Caco-2 (cell line): ENCODE results near the gene BUD23. TPM values are rescaled to one million over a fixed set of nuclear protein-coding genes. Genes with fewer than 3 reads are reported as not detected.

Experiments used
- BruUV-seq: library from RNA; stranded (reverse); fragments of 400-500 nt; replicated peaks from 2 replicates; lab custom pipeline; 2021; lab: Mats Ljungman, UMichigan
- CTCF ChIA-PET: fragments of 300-600 bp; sonication (Branson Sonifier 250); formaldehyde crosslinking; loops from one replicate; lab custom pipeline; 2022; ENCODE audit warnings: antibody characterized with exemption; lab: Charles Lee
- POLR2A ChIA-PET: fragments of 300-600 bp; sonication (Branson Sonifier 250); formaldehyde crosslinking; loops from one replicate; lab custom pipeline; 2022; ENCODE audit warnings: antibody characterized with exemption; lab: Charles Lee
- DNase-seq, 2 experiments: peaks; one replicate each; pipeline versions ENCODE4 v3.0.0 to v3.0.0-alpha.2; 2020 to 2022
- H3K27me3 ChIP-seq: replicated peaks from 2 replicates; pipeline ENCODE4 v1.6.0; 2011; ENCODE audit warnings: low read length; ENCODE audit not compliant: control insufficient read depth, insufficient read depth
- H3K36me3 ChIP-seq: 2 replicates; pipeline ENCODE4 v1.5.1; 2011; ENCODE audit warnings: low read length; ENCODE audit not compliant: control insufficient read depth, insufficient read depth
- H3K4me1 ChIP-seq: fragments of 250-450 bp; sonication (Bioruptor Pico); 2 replicates; pipeline ENCODE4 v1.5.1; 2020; ENCODE audit warnings: mild to moderate bottlenecking
- H3K4me3 ChIP-seq: 2 replicates; pipeline ENCODE4 v1.5.1; 2011; ENCODE audit warnings: low read depth, mild to moderate bottlenecking, control low read depth, low read length
- H3K9me3 ChIP-seq: fragments of 250-450 bp; sonication (Bioruptor Pico); 2 replicates; pipeline ENCODE4 v1.5.1; 2020; ENCODE audit warnings: mild to moderate bottlenecking, moderate library complexity
- H3K27ac Mint-ChIP-seq: one replicate; pipeline ENCODE4 v1.8.0; 2022; ENCODE audit warnings: mixed read lengths; ENCODE audit not compliant: unreplicated experiment
- H3K27me3 Mint-ChIP-seq: one replicate; pipeline ENCODE4 v1.8.0; 2022; ENCODE audit warnings: mixed read lengths; ENCODE audit not compliant: insufficient read depth, unreplicated experiment
- H3K36me3 Mint-ChIP-seq: one replicate; pipeline ENCODE4 v1.8.0; 2022; ENCODE audit warnings: mild to moderate bottlenecking, mixed read lengths; ENCODE audit not compliant: insufficient read depth, unreplicated experiment
- H3K4me1 Mint-ChIP-seq: one replicate; pipeline ENCODE4 v1.8.0; 2022; ENCODE audit warnings: low read depth, mixed read lengths; ENCODE audit not compliant: unreplicated experiment
- H3K4me3 Mint-ChIP-seq: one replicate; pipeline ENCODE4 v1.8.0; 2022; ENCODE audit warnings: mild to moderate bottlenecking, moderate library complexity, mixed read lengths; ENCODE audit not compliant: unreplicated experiment
- H3K9me3 Mint-ChIP-seq: one replicate; pipeline ENCODE4 v1.8.0; 2022; ENCODE audit warnings: mixed read lengths; ENCODE audit not compliant: unreplicated experiment
- CTCF ChIP-seq, 2 experiments: fragments of 200-600 bp in 1 of 2; IDR thresholded peaks; 1 replicate in 1 of 2; 2 replicates in 1 of 2; pipeline versions ENCODE4 v1.5.1 to v1.8.0; 2011 to 2022; ENCODE audit warnings: antibody characterized with exemption in 1 of 2, control low read depth in 1 of 2, inconsistent platforms in 1 of 2, low read depth in 1 of 2, low read length in 1 of 2, mild to moderate bottlenecking in 1 of 2, moderate library complexity in 1 of 2; ENCODE audit not compliant: insufficient read depth in 1 of 2, severe bottlenecking in 1 of 2, unreplicated experiment in 1 of 2
- intact Hi-C: fragments of 100-400 bp; cut with micrococcal nuclease; formaldehyde crosslinking; loops from one replicate; pipeline ENCODE4 v1.10.0; 2022; ENCODE audit not compliant: unreplicated experiment
- total RNA-seq: library from RNA; stranded (reverse); gene quantifications from 2 replicates; pipeline ENCODE4 v1.2.3, GENCODE V29; 2022

Gene BUD23
- total RNA-seq, 1 experiment from 2014 or later, result 144 TPM

DNA sequence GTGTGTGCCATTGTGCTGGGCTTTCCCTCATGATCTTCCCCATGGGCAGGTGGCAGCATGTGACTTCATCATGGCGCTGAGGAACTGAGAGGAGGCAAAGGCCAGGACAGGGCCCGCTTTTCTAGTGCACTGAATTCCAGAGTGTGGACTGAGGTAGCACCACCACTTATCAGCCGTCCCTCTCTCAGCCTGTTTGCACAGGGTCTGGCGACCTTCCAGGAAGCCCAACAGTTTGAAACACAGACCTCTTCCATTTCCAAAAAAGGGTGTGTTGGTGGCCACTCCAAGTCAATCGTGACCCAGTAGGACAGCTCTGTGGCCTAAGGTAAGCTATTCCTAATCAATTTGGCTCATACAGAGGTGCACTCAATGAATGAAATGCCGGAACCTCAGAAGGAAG is 4.5 kb upstream of the BUD23 start:
- no peak overlapping the region for H3K4me3 ChIP-seq
- no peak for DNase-seq
- no peaks in the 10 kb centered on the region for H3K9me3 ChIP-seq
- Mint-ChIP-seq H3K27me3 (no peaks in the 10 kb centered on the region), H3K27ac (no peak overlapping the region), H3K4me1 (peaks cover 7% of the 10 kb centered on the region), H3K9me3 (no peaks in the 10 kb centered on the region), H3K4me3 (no peak overlapping the region), H3K36me3 (peaks cover 31% of the 10 kb centered on the region)
- POLR2A ChIA-PET, result no interaction called here
- H3K4me1 ChIP-seq, result peaks cover 11% of the 10 kb centered on the region; the same call in 1 of the 2 replicates
- no peak for TF ChIP-seq CTCF (IDR thresholded peaks at IDR 0.05; ENCODE audit: insufficient read depth in 1 of 2, low read depth in 1 of 2, low read length in 1 of 2, severe bottlenecking in 1 of 2, unreplicated experiment in 1 of 2)
- CTCF ChIA-PET, result no interaction called here
- intact Hi-C loops, result no loop called here
- H3K27me3 ChIP-seq, result no peaks in the 10 kb centered on the region
- no TSS peak for BruUV-seq
- H3K36me3 ChIP-seq, result peaks cover 3% of the 10 kb centered on the region; the same call in 1 of the 2 replicates

DNA sequence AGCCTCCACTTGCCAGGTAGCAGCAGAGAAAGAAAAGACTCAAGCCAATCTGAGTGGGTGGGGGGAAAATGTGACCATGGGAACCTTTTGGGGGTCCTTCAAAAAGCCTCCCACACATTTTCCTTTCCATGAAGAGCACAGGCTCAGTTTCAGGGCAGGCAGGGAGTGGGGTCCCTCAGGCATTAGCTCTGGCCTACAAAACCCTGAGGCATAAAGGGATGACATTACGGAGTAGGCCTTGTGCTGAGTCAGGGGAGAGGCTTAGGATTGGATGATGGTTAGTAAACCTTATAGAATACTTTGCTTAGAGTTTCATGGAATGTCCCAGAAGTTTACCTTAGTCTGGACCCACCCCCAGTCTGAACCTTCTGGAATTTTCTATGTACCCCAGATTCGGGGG is 3.7 kb upstream of the BUD23 start:
- Histone ChIP-seq H3K4me3 (no peak overlapping the region), H3K4me1 (peaks cover 11% of the 10 kb centered on the region; the same call in 1 of the 2 replicates), H3K9me3 (no peaks in the 10 kb centered on the region), H3K36me3 (peaks cover 3% of the 10 kb centered on the region; the same call in 1 of the 2 replicates), H3K27me3 (no peaks in the 10 kb centered on the region)
- peaks cover 35% of the 10 kb centered on the region for H3K36me3 Mint-ChIP-seq
- CTCF ChIA-PET, result no interaction called here
- no peak overlapping the region for H3K27ac Mint-ChIP-seq
- no peaks in the 10 kb centered on the region for H3K27me3 Mint-ChIP-seq
- no peak overlapping the region for H3K4me3 Mint-ChIP-seq
- no TSS peak for BruUV-seq
- intact Hi-C loops, result no loop called here
- no peak for DNase-seq
- POLR2A ChIA-PET, result no interaction called here
- no peaks in the 10 kb centered on the region for H3K9me3 Mint-ChIP-seq
- peaks cover 7% of the 10 kb centered on the region for H3K4me1 Mint-ChIP-seq
- TF ChIP-seq CTCF (IDR thresholded peaks at IDR 0.05; ENCODE audit: insufficient read depth in 1 of 2, low read depth in 1 of 2, low read length in 1 of 2, severe bottlenecking in 1 of 2, unreplicated experiment in 1 of 2), result no peak

DNA sequence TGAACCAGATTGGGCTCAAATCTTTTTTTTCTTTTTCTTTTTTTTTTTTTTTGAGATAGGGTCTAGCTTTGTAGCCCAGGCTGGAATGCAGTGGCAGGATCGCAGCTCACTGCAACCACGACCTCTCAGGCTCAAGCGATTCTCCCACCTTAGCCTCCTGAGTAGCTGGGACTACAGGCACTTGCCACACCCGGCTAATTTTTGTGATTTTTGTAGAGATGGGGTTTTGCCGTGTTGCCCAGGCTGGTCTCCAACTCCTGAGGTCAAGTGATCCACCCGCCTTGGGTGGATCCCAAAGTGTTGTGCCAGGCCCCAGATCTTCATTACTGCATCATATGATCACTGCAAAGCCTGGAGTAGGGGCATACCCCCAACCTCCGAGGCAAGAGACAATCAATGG is 2.9 kb upstream of the BUD23 start:
- Mint-ChIP-seq H3K27ac (no peak overlapping the region), H3K36me3 (peaks cover 35% of the 10 kb centered on the region), H3K4me1 (peaks cover 7% of the 10 kb centered on the region), H3K4me3 (no peak overlapping the region), H3K27me3 (no peaks in the 10 kb centered on the region), H3K9me3 (no peaks in the 10 kb centered on the region)
- peaks cover 11% of the 10 kb centered on the region; the same call in 1 of the 2 replicates for H3K4me1 ChIP-seq
- intact Hi-C loops, result no loop called here
- ChIA-PET POLR2A (no interaction called here), CTCF (no interaction called here)
- no peaks in the 10 kb centered on the region for H3K9me3 ChIP-seq
- no peak for TF ChIP-seq CTCF (IDR thresholded peaks at IDR 0.05; ENCODE audit: insufficient read depth in 1 of 2, low read depth in 1 of 2, low read length in 1 of 2, severe bottlenecking in 1 of 2, unreplicated experiment in 1 of 2)
- no peaks in the 10 kb centered on the region for H3K27me3 ChIP-seq
- DNase-seq, result no peak
- peaks cover 3% of the 10 kb centered on the region; the same call in 1 of the 2 replicates for H3K36me3 ChIP-seq
- no peak overlapping the region for H3K4me3 ChIP-seq
- no TSS peak for BruUV-seq
